Trophoblast cell (in vitro differentiated cells and primary cell): Measurements from ENCODE around the gene CMTR1.
"Not testable (repeated sequence)": the region's sequence is repeated elsewhere in the genome, so short reads cannot be mapped to it uniquely, and the experiment has no call there.

ENCODE experiments used
- DNase-seq, 2 donors: peaks; one replicate each; pipeline ENCODE4 v3.0.0-alpha.2; 2016
- H2AFZ ChIP-seq: 2 replicates; pipeline ENCODE4 v1.6.1; 2013; ENCODE audit warnings: low read length, moderate library complexity, mild to moderate bottlenecking; ENCODE audit not compliant: insufficient read depth, poor library complexity
- H2AK5ac ChIP-seq: 2 replicates; pipeline ENCODE4 v1.6.1; 2013; ENCODE audit warnings: mild to moderate bottlenecking, low read length
- H2BK120ac ChIP-seq: 2 replicates; pipeline ENCODE4 v1.6.1; 2013; ENCODE audit warnings: low read length, mild to moderate bottlenecking, moderate library complexity; ENCODE audit not compliant: insufficient read depth, poor library complexity
- H2BK12ac ChIP-seq: 2 replicates; pipeline ENCODE4 v1.6.1; 2013; ENCODE audit warnings: mild to moderate bottlenecking, low read length, moderate library complexity
- H2BK5ac ChIP-seq: 2 replicates; pipeline ENCODE4 v1.6.1; 2013; ENCODE audit warnings: low read length, low read depth, moderate library complexity, mild to moderate bottlenecking; ENCODE audit not compliant: poor library complexity
- H3K14ac ChIP-seq: 2 replicates; pipeline ENCODE4 v1.6.1; 2013; ENCODE audit warnings: mild to moderate bottlenecking, low read length
- H3K18ac ChIP-seq: 2 replicates; pipeline ENCODE4 v1.6.1; 2013; ENCODE audit warnings: mild to moderate bottlenecking, low read length
- H3K23ac ChIP-seq: 2 replicates; pipeline ENCODE4 v1.6.1; 2013; ENCODE audit warnings: low read length
- H3K27ac ChIP-seq: 2 replicates; pipeline ENCODE4 v1.5.1; 2013; ENCODE audit warnings: low read depth, mild to moderate bottlenecking, inconsistent platforms, low read length, moderate library complexity
- H3K27me3 ChIP-seq: 2 replicates; pipeline ENCODE4 v1.6.1; 2013; ENCODE audit warnings: inconsistent platforms, mild to moderate bottlenecking, low read length, moderate library complexity; ENCODE audit not compliant: insufficient read depth
- H3K36me3 ChIP-seq, 2 experiments: 1 replicate in 1 of 2; 2 replicates in 1 of 2; pipeline ENCODE4 v1.6.1; 2013; ENCODE audit warnings: low read length in 2 of 2, mild to moderate bottlenecking in 2 of 2, moderate library complexity in 1 of 2; ENCODE audit not compliant: insufficient read depth in 2 of 2, control insufficient read depth in 1 of 2
- H3K4ac ChIP-seq: 2 replicates; pipeline ENCODE4 v1.6.1; 2013; ENCODE audit warnings: low read depth, mild to moderate bottlenecking, low read length, moderate library complexity
- H3K4me1 ChIP-seq, 2 experiments: 1 replicate in 1 of 2; 2 replicates in 1 of 2; pipeline ENCODE4 v1.6.1; 2013; ENCODE audit warnings: low read length in 2 of 2, mild to moderate bottlenecking in 2 of 2, moderate library complexity in 1 of 2; ENCODE audit not compliant: insufficient read depth in 2 of 2, control insufficient read depth in 1 of 2
- H3K4me2 ChIP-seq: 2 replicates; pipeline ENCODE4 v1.6.1; 2013; ENCODE audit warnings: inconsistent platforms, mild to moderate bottlenecking, low read length, moderate library complexity
- H3K4me3 ChIP-seq: 2 replicates; pipeline ENCODE4 v1.5.1; 2013; ENCODE audit warnings: mild to moderate bottlenecking, low read depth, low read length, inconsistent platforms
- H3K79me1 ChIP-seq: one replicate; pipeline ENCODE4 v1.6.1; 2013; ENCODE audit warnings: low read length
- H3K79me2 ChIP-seq: 2 replicates; pipeline ENCODE4 v1.6.1; 2013; ENCODE audit warnings: low read length, mild to moderate bottlenecking; ENCODE audit not compliant: control insufficient read depth, insufficient read depth, poor library complexity
- H3K9ac ChIP-seq: 2 replicates; pipeline ENCODE4 v1.6.1; 2013; ENCODE audit warnings: mild to moderate bottlenecking, low read length
- H3K9me3 ChIP-seq: 2 replicates; pipeline ENCODE4 v1.6.1; 2013; ENCODE audit warnings: low read depth, mild to moderate bottlenecking, control low read depth, inconsistent platforms, low read length; ENCODE audit not compliant: insufficient read depth
- H4K12ac ChIP-seq: 2 replicates; pipeline ENCODE4 v1.6.1; 2013; ENCODE audit warnings: low read depth, mild to moderate bottlenecking, low read length, moderate library complexity
- H4K8ac ChIP-seq: 2 replicates; pipeline ENCODE4 v1.6.1; 2013; ENCODE audit warnings: low read depth, mild to moderate bottlenecking, low read length, moderate library complexity
- H4K91ac ChIP-seq: one replicate; pipeline ENCODE4 v1.6.1; 2013; ENCODE audit warnings: low read depth, mild to moderate bottlenecking, low read length, moderate library complexity
- WGBS: extraction: QIAGEN DNeasy Blood & Tissue Kit; methylation state at CpG from one replicate; pipeline ENCODE4 v1.1.7; 2013; ENCODE audit warnings: missing lambda C conversion rate; ENCODE audit not compliant: insufficient read length, insufficient coverage; ENCODE audit errors: extremely low coverage; 5-methylcytosine and 5-hydroxymethylcytosine counted together

The CMTR1 gene

GRCh38 chr6:37500904-37501303, 67.9 kb downstream of the CMTR1 start:
- not testable (repeated sequence) for H3K9me3 ChIP-seq, H3K27ac ChIP-seq, H3K27me3 ChIP-seq, H2AK5ac ChIP-seq, H3K4me3 ChIP-seq, H3K79me2 ChIP-seq, H4K12ac ChIP-seq, DNase-seq, H2BK5ac ChIP-seq, H3K4me1 ChIP-seq, H3K14ac ChIP-seq, H3K4me2 ChIP-seq, H3K23ac ChIP-seq, H3K9ac ChIP-seq, H4K8ac ChIP-seq, H2BK12ac ChIP-seq, H2BK120ac ChIP-seq, H3K18ac ChIP-seq, H3K4ac ChIP-seq, H3K79me1 ChIP-seq, H4K91ac ChIP-seq, H2AFZ ChIP-seq, H3K36me3 ChIP-seq
- WGBS = no CpG with 5 or more reads among the region's 6 CpGs

- Histone ChIP-seq H4K12ac (no peak overlapping the region), H3K4me2 (no peak overlapping the region), H2BK12ac (no peak overlapping the region), H3K27me3 (no peaks in the 10 kb centered on the region), H4K8ac (no peak overlapping the region), H3K36me3 (no peaks in the 10 kb centered on the region), H3K9ac (no peak overlapping the region), H2AFZ (no peak overlapping the region), H3K4me1 (peaks cover 3% of the 10 kb centered on the region in 2 experiments), H3K27ac (no peak overlapping the region), H2BK5ac (no peak overlapping the region), H3K79me1 (no peaks in the 10 kb centered on the region), H2BK120ac (no peak overlapping the region), H3K14ac (no peak overlapping the region), H3K18ac (no peak overlapping the region), H4K91ac (no peak overlapping the region), H2AK5ac (no peak overlapping the region), H3K4ac (no peak overlapping the region), H3K9me3 (no peaks in the 10 kb centered on the region), H3K79me2 (peaks cover 4% of the 10 kb centered on the region), H3K4me3 (no peak overlapping the region), H3K23ac (no peak overlapping the region)
- no CpG with 5 or more reads among the region's 10 CpGs for WGBS
- DNase-seq = no peak
These were observed 68.8 kb downstream of the CMTR1 start for GRCh38 chr6:37501632-37502491.

GRCh38 chr6:37502703-37503291, 69.8 kb downstream of the CMTR1 start:
- H2BK5ac ChIP-seq = no peak overlapping the region
- H2BK12ac ChIP-seq = no peak overlapping the region
- peaks cover 3% of the 10 kb centered on the region in 2 experiments for H3K4me1 ChIP-seq
- H3K79me1 ChIP-seq = no peaks in the 10 kb centered on the region
- WGBS = no CpG with 5 or more reads among the region's 7 CpGs
- H3K9ac ChIP-seq = no peak overlapping the region
- H3K36me3 ChIP-seq = no peaks in the 10 kb centered on the region
- no peak overlapping the region for H3K14ac ChIP-seq
- H4K12ac ChIP-seq = no peak overlapping the region
- H2BK120ac ChIP-seq = no peak overlapping the region
- H3K4me2 ChIP-seq = no peak overlapping the region
- H3K23ac ChIP-seq = no peak overlapping the region
- H2AK5ac ChIP-seq = no peak overlapping the region
- H4K91ac ChIP-seq = no peak overlapping the region
- no peak overlapping the region for H2AFZ ChIP-seq
- peaks cover 4% of the 10 kb centered on the region for H3K79me2 ChIP-seq
- no peak for DNase-seq
- H4K8ac ChIP-seq = no peak overlapping the region
- no peak overlapping the region for H3K27ac ChIP-seq
- H3K4me3 ChIP-seq = no peak overlapping the region
- no peak overlapping the region for H3K4ac ChIP-seq
- no peaks in the 10 kb centered on the region for H3K9me3 ChIP-seq
- no peaks in the 10 kb centered on the region for H3K27me3 ChIP-seq
- H3K18ac ChIP-seq = no peak overlapping the region

- no peak overlapping the region for H3K18ac ChIP-seq
- no peaks in the 10 kb centered on the region for H3K79me1 ChIP-seq
These were observed 70.4 kb downstream of the CMTR1 start for GRCh38 chr6:37503309-37503965.

More at GRCh38 chr6:37503309-37503965, 70.4 kb downstream of the CMTR1 start:
- no peak overlapping the region for H3K4ac ChIP-seq
- H3K27me3 ChIP-seq = no peaks in the 10 kb centered on the region
- no peak for DNase-seq
- H4K8ac ChIP-seq = no peak overlapping the region
- H3K9ac ChIP-seq = no peak overlapping the region
- no peak overlapping the region for H3K27ac ChIP-seq
- H2BK5ac ChIP-seq = no peak overlapping the region
- H3K79me2 ChIP-seq = peaks cover 4% of the 10 kb centered on the region
- H3K4me1 ChIP-seq = peaks cover 3% of the 10 kb centered on the region in 2 experiments
- H3K23ac ChIP-seq = no peak overlapping the region
- H3K4me3 ChIP-seq = no peak overlapping the region
- WGBS = no CpG with 5 or more reads among the region's 7 CpGs
- H2AFZ ChIP-seq = no peak overlapping the region
- H3K36me3 ChIP-seq = no peaks in the 10 kb centered on the region
- no peak overlapping the region for H2BK120ac ChIP-seq
- H3K14ac ChIP-seq = no peak overlapping the region
- no peak overlapping the region for H4K91ac ChIP-seq
- no peak overlapping the region for H2BK12ac ChIP-seq
- no peaks in the 10 kb centered on the region for H3K9me3 ChIP-seq
- H2AK5ac ChIP-seq = no peak overlapping the region
- no peak overlapping the region for H3K4me2 ChIP-seq
- H4K12ac ChIP-seq = no peak overlapping the region
